GM12875 (cell line): ENCODE measurements around the gene KCNJ6.

Experiments
- H3K4me3 ChIP-seq: one replicate; pipeline ENCODE4 v1.5.1; 2011; ENCODE audit warnings: low read depth, low read length, control low read depth
- CTCF ChIP-seq: IDR thresholded peaks from 2 replicates; pipeline ENCODE4 v1.5.1; 2011; ENCODE audit warnings: low read depth, mild to moderate bottlenecking, control low read depth, inconsistent platforms, low read length, moderate library complexity, borderline replicate concordance; ENCODE audit not compliant: insufficient read depth

Gene KCNJ6

GRCh38 chr21:37710546-37711285, 205.5 kb downstream of the KCNJ6 start:
- H3K4me3 ChIP-seq, result no peak overlapping the region
- no peak for TF ChIP-seq CTCF

- H3K4me3 ChIP-seq, result no peak overlapping the region
- no peak for TF ChIP-seq CTCF
Observed at GRCh38 chr21:37704751-37705150, 211.5 kb downstream of the KCNJ6 start.

GRCh38 chr21:37702241-37702640, 214.0 kb downstream of the KCNJ6 start:
- TF ChIP-seq CTCF, result no peak

GRCh38 chr21:37700641-37701202, 215.5 kb downstream of the KCNJ6 start:
- H3K4me3 ChIP-seq, result no peak overlapping the region
- peak; percentile 74 for TF ChIP-seq CTCF

More at GRCh38 chr21:37702241-37702640, 214.0 kb downstream of the KCNJ6 start:
- no peak overlapping the region for H3K4me3 ChIP-seq

- no peak overlapping the region for H3K4me3 ChIP-seq
- no peak for TF ChIP-seq CTCF
Observed at GRCh38 chr21:37699024-37699775, 217.1 kb downstream of the KCNJ6 start.

- TF ChIP-seq CTCF, result no peak
- no peak overlapping the region for H3K4me3 ChIP-seq
Observed at GRCh38 chr21:37696936-37697335, 219.3 kb downstream of the KCNJ6 start.
